GM12878 (cell line): ENCODE results near the gene TMEM255B. TPM values are rescaled to one million over a fixed set of nuclear protein-coding genes. Genes with fewer than 3 reads are reported as not detected.

Experiments
- ATAC-seq: fragments of 200-7000 bp; cut with Tn5 transposase; 3 replicates; pipeline ENCODE4 v1.9.1; 2020; ENCODE audit warnings: mild to moderate bottlenecking, moderate library complexity
- BruUV-seq: library from RNA; stranded (reverse); fragments of 400-500 nt; replicated peaks from 2 replicates; lab custom pipeline; 2021; lab: Mats Ljungman, UMichigan
- CTCF ChIA-PET: fragments of 300-600 bp; sonication (Branson Sonifier 250); formaldehyde crosslinking; extraction: SDS; loops from one replicate; lab custom pipeline; 2021; ENCODE audit warnings: inconsistent platforms; lab: Yijun Ruan, JAX
- POLR2A ChIA-PET: fragments of 350-600 bp; formaldehyde crosslinking; extraction: SDS; loops from one replicate; lab custom pipeline; 2021; ENCODE audit warnings: inconsistent platforms; lab: Charles Lee
- RAD21 ChIA-PET: fragments of 300-600 bp; sonication (Branson Sonifier 250); formaldehyde crosslinking; loops from one replicate; lab custom pipeline; 2023; ENCODE audit warnings: antibody characterized with exemption; ENCODE audit not compliant: unreplicated experiment; lab: Charles Lee
- SMC1A ChIA-PET: fragments of 300-600 bp; sonication (Branson Sonifier 250); formaldehyde crosslinking; loops from one replicate; lab custom pipeline; 2023; ENCODE audit not compliant: unreplicated experiment, uncharacterized antibody; lab: Charles Lee
- DNase-seq: peaks from one replicate; pipeline ENCODE4 v3.0.0-alpha.2; 2011; ENCODE audit warnings: low read depth, low spot score
- FAIRE-seq: peaks from 3 replicates; lab custom pipeline; 2011; peaks lifted over from hg19 to GRCh38; lab: Jason Lieb, UNC
- H2AFZ ChIP-seq: 2 replicates; pipeline ENCODE4 v1.6.0; 2011; ENCODE audit warnings: low read depth, low read length, control low read depth; ENCODE audit not compliant: control insufficient read depth
- H3K27ac ChIP-seq: 2 replicates; pipeline ENCODE4 v1.5.1; 2011; ENCODE audit warnings: control low read depth; ENCODE audit not compliant: control insufficient read depth, insufficient read depth
- H3K27me3 ChIP-seq, 2 experiments: replicated peaks in 1 of 2; 2 replicates each; pipeline versions ENCODE4 v1.6.0 to v1.6.1; 2011; ENCODE audit warnings: low read length in 1 of 2; ENCODE audit not compliant: control insufficient read depth in 2 of 2, insufficient read depth in 2 of 2
- H3K36me3 ChIP-seq, 2 experiments: 2 replicates each; pipeline ENCODE4 v1.5.1; 2011; ENCODE audit warnings: low read length in 1 of 2; ENCODE audit not compliant: control insufficient read depth in 2 of 2, insufficient read depth in 2 of 2
- H3K4me1 ChIP-seq: 2 replicates; pipeline ENCODE4 v1.6.1; 2011; ENCODE audit warnings: mild to moderate bottlenecking, low read length, moderate library complexity, mixed read lengths; ENCODE audit not compliant: control insufficient read depth, insufficient read depth
- H3K4me2 ChIP-seq: 2 replicates; pipeline ENCODE4 v1.6.0; 2011; ENCODE audit warnings: control low read depth; ENCODE audit not compliant: control insufficient read depth, insufficient read depth
- H3K4me3 ChIP-seq: fragments of 200-600 bp; sonication (generic); 2 replicates; pipeline ENCODE4 v1.5.1; 2016
- H3K79me2 ChIP-seq: 2 replicates; pipeline ENCODE4 v1.6.0; 2011; ENCODE audit warnings: low read length; ENCODE audit not compliant: control insufficient read depth, insufficient read depth
- H3K9ac ChIP-seq: 2 replicates; pipeline ENCODE4 v1.8.0; 2011; ENCODE audit warnings: low read length, control low read depth, mixed read lengths; ENCODE audit not compliant: control insufficient read depth, insufficient read depth
- H3K9me3 ChIP-seq: replicated peaks from 3 replicates; pipeline ENCODE4 v1.5.1; 2011; ENCODE audit warnings: mild to moderate bottlenecking, low read length; ENCODE audit not compliant: control insufficient read depth, insufficient read depth
- H4K20me1 ChIP-seq: 2 replicates; pipeline ENCODE4 v1.6.0; 2011; ENCODE audit not compliant: control insufficient read depth, insufficient read depth
- ATF7 ChIP-seq: fragments of 450-650 bp; IDR thresholded peaks from 2 replicates; pipeline ENCODE4 v1.6.1; 2016; ENCODE audit warnings: low read depth, mild to moderate bottlenecking
- CEBPZ ChIP-seq: fragments of 150-350 bp; IDR thresholded peaks from 2 replicates; pipeline ENCODE4 v1.6.1; 2016; ENCODE audit warnings: low read depth, low read length
- E4F1 ChIP-seq: fragments of 450-650 bp; IDR thresholded peaks from 2 replicates; pipeline ENCODE4 v1.6.1; 2018; ENCODE audit warnings: borderline replicate concordance, mild to moderate bottlenecking; ENCODE audit not compliant: partially characterized antibody
- EED ChIP-seq: sonication (generic); IDR thresholded peaks from 2 replicates; pipeline ENCODE4 v1.6.1; 2016; ENCODE audit warnings: antibody characterized with exemption, low read depth
- EP300 ChIP-seq, 2 experiments: fragments of 150-350 bp in 1 of 2; IDR thresholded peaks; 2 replicates each; pipeline ENCODE4 v1.6.1; 2011 to 2012; ENCODE audit warnings: low read depth in 2 of 2, low read length in 2 of 2, borderline replicate concordance in 1 of 2, improper control_type of control experiment in 1 of 2, inconsistent platforms in 1 of 2; ENCODE audit not compliant: control insufficient read depth in 1 of 2
- FOS ChIP-seq: IDR thresholded peaks from 3 replicates; pipeline ENCODE4 v1.6.1; 2011; ENCODE audit warnings: borderline replicate concordance; ENCODE audit not compliant: insufficient read length; ENCODE audit errors: extremely low read depth
- NKRF ChIP-seq: fragments of 450-650 bp; conservative IDR thresholded peaks from 2 replicates; pipeline ENCODE4 v1.6.1; 2017; ENCODE audit warnings: mild to moderate bottlenecking, moderate library complexity
- POU2F2 ChIP-seq: IDR thresholded peaks from 3 replicates; pipeline ENCODE4 v1.6.1; 2011; ENCODE audit warnings: low read depth, mild to moderate bottlenecking, low read length, borderline replicate concordance
- RCOR1 ChIP-seq: conservative IDR thresholded peaks from 2 replicates; pipeline ENCODE4 v1.6.1; 2012; ENCODE audit warnings: low read depth, low read length, improper control_type of control experiment
- STAT3 ChIP-seq: IDR thresholded peaks from 2 replicates; pipeline ENCODE4 v1.6.1; 2011; ENCODE audit warnings: low read depth, low read length, improper control_type of control experiment
- TCF12 ChIP-seq: IDR thresholded peaks from 2 replicates; pipeline ENCODE4 v1.6.1; 2011; ENCODE audit warnings: low read depth, mild to moderate bottlenecking, low read length
- ZNF217 ChIP-seq: fragments of 450-650 bp; IDR thresholded peaks from 2 replicates; pipeline ENCODE4 v1.6.1; 2017; ENCODE audit warnings: antibody characterized with exemption, mild to moderate bottlenecking
- WGBS: methylation state at CpG from one replicate; pipeline ENCODE4 v1.1.6; 2016; ENCODE audit warnings: low lambda C conversion rate; ENCODE audit not compliant: insufficient replicate concordance, insufficient coverage; ENCODE audit errors: missing lambda C conversion rate; 5-methylcytosine and 5-hydroxymethylcytosine counted together
- in situ Hi-C: fragments of 300-500 bp; cut with MboI; formaldehyde crosslinking; loops from 9 replicates; pipeline ENCODE4 v1.14.3; 2018; ENCODE audit warnings: mixed read lengths
- intact Hi-C: fragments of 100-400 bp; cut with micrococcal nuclease; formaldehyde crosslinking; loops from one replicate; pipeline ENCODE4 v1.14.2; 2022; ENCODE audit not compliant: unreplicated experiment
- polyA plus RNA-seq, 11 experiments: library from polyadenylated mRNA; depleted of rRNA in 4 of 11; unstranded in 6 of 11; stranded (reverse) in 5 of 11; fragments of >200 nt; fragmentation: Nextera tagmentation in 4 of 11; fragmentation: Illumina TruSeq in 1 of 11; extraction: Ambion mirVana in 4 of 11; extraction: Trizol in 1 of 11; gene quantifications; 1 replicate in 1 of 11; 2 replicates in 10 of 11; pipeline versions ENCODE4 v1.2.1 to v1.2.3, GENCODE V29; 2011 to 2016; ENCODE audit warnings: inconsistent platforms in 2 of 11, missing spikeins in 2 of 11, low read depth in 1 of 11
- total RNA-seq, 4 experiments: library from RNA; depleted of rRNA in 3 of 4; stranded (reverse); fragments of >200 nt in 3 of 4; fragmentation: Illumina TruSeq in 1 of 4; extraction: Trizol in 1 of 4; gene quantifications; 2 replicates each; pipeline versions ENCODE4 v1.2.1 to v1.2.3, GENCODE V29; 2013 to 2021
- TF ChIP-seq, protein P1 (sequence below): IDR thresholded peaks from 2 replicates; pipeline ENCODE4 v1.6.1; 2011; ENCODE audit warnings: mild to moderate bottlenecking, low read depth, low read length, moderate library complexity; ENCODE audit not compliant: insufficient replicate concordance

Gene TMEM255B
- total and polyA plus RNA-seq, 10 of the 15 experiments (the other 5 are each of a cell fraction or from before 2014, with no cell fraction given) = 0.04 to 0.62 (median 0.13) TPM; not detected in 3

DNA sequence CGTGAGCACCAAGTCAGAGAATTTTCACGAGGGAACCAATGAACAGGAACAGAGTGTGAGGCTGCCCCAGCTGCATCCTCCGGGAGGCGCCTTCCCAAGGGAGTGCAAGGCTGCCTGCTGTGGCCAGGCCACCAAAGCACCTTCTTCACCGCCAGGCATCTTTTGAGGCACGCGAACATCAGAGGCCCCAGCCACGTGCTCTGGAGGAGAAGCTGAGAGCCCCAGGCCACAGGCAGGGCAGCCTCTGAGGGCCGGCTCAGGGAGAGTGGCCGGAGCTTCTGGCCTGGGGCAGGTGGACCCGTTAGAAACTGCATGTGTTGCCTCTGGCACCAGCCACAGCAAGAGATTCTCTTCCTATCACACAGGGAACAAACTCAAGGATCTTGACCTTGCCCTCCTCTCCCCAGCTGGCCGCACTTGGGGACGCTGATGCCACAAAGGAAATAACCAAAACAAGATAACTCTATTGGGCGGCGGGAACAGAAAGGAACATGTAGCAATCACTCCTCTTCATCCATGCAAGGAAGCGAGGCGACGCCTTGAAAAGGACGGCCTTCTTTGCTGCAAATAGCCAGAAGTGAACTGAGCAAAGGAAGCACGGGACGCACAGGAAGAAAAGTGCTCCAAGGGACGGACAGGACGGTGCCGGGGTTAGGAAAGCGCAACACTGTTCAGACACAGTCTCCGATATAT lies 85.0 kb downstream of the TMEM255B start (continued):
- TF ChIP-seq STAT3 (no peak), ATF7 (no peak), RCOR1 (no peak), CEBPZ (no peak), ZNF217 (no peak), TCF12 (no peak)

DNA sequence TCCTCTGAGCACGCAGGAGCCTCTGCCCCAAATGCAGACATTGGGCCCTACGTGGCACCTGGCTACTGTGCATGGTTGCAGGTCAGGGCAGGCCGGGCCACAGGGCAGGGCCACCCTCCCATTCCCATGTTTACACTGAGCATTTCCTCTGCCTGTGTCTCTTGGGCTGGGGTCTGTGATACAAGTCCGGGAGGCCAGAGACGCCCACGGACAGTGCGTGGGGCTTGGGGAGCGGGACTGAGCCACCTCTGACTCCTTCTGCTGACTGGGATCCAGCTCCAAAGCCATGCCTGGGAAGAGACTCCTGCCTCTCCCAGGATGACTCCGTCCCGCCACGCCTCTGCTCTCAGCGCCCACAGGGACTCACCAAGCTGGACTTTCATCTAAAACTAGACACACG lies 86.0 kb downstream of the TMEM255B start:
- H3K4me2 ChIP-seq = no peak overlapping the region
- H3K9ac ChIP-seq = no peak overlapping the region
- H3K36me3 ChIP-seq = no peaks in the 10 kb centered on the region
- SMC1A ChIA-PET = no interaction called here
- CTCF ChIA-PET = no interaction called here
- WGBS = 65% methylated on average over 13 of the region's 13 CpGs
- H2AFZ ChIP-seq = no peak overlapping the region
- in situ Hi-C loops (no loop called here), intact Hi-C loops (no loop called here)
- DNase-seq (no peak), FAIRE-seq (no peak), ATAC-seq (no peak)
- RAD21 ChIA-PET = no interaction called here
- no peaks in the 10 kb centered on the region for H3K4me1 ChIP-seq
- no peaks in the 10 kb centered on the region for H3K27me3 ChIP-seq
- no peaks in the 10 kb centered on the region for H4K20me1 ChIP-seq
- H3K4me3 ChIP-seq = no peak overlapping the region
- no peaks in the 10 kb centered on the region for H3K9me3 ChIP-seq
- no peaks in the 10 kb centered on the region for H3K79me2 ChIP-seq
- no peak overlapping the region for H3K27ac ChIP-seq
- POLR2A ChIA-PET = no interaction called here
- BruUV-seq = no TSS peak
- TF ChIP-seq NKRF (no peak), POU2F2 (no peak), EP300 (IDR thresholded peaks at IDR 0.05; ENCODE audit: borderline replicate concordance in 1 of 2, control insufficient read depth in 1 of 2, low read depth in 2 of 2, low read length in 2 of 2) (no peak), TCF12 (no peak), EED (no peak), FOS (no peak), E4F1 (no peak)
- TF ChIP-seq, protein P1, sequence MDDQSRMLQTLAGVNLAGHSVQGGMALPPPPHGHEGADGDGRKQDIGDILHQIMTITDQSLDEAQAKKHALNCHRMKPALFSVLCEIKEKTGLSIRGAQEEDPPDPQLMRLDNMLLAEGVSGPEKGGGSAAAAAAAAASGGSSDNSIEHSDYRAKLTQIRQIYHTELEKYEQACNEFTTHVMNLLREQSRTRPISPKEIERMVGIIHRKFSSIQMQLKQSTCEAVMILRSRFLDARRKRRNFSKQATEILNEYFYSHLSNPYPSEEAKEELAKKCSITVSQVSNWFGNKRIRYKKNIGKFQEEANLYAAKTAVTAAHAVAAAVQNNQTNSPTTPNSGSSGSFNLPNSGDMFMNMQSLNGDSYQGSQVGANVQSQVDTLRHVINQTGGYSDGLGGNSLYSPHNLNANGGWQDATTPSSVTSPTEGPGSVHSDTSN = no peak
